AG04449 (cell line): ENCODE results near the gene LRRC9.
A peak's percentile ranks its signal among the peaks of the same experiment; 100 is the strongest.
"Not testable (repeated sequence)": the region's sequence is repeated elsewhere in the genome, so short reads cannot be mapped to it uniquely, and the experiment has no call there.

ENCODE experiments used
- CTCF ChIA-PET: fragments of 350-600 bp; formaldehyde crosslinking; extraction: SDS; loops from one replicate; lab custom pipeline; 2021; ENCODE audit warnings: antibody characterized with exemption; lab: Yijun Ruan, JAX
- POLR2A ChIA-PET: fragments of 400-600, 350-600 bp; formaldehyde crosslinking; extraction: SDS; loops from one replicate; lab custom pipeline; 2020; ENCODE audit warnings: antibody characterized with exemption, inconsistent platforms; lab: Yijun Ruan, JAX
- DNase-seq: peaks from one replicate; pipeline ENCODE4 v3.0.0-alpha.2; 2010; ENCODE audit warnings: low read depth, low spot score
- H3K4me3 ChIP-seq: 2 replicates; pipeline ENCODE4 v1.5.1; 2011; ENCODE audit warnings: low read depth, mild to moderate bottlenecking, control low read depth, low read length
- TF ChIP-seq, protein P1 (sequence below): IDR thresholded peaks from one replicate; pipeline ENCODE4 v1.5.1; 2011; ENCODE audit warnings: mild to moderate bottlenecking, moderate library complexity, low read length, control low read depth, inconsistent platforms; ENCODE audit not compliant: insufficient read depth; ENCODE audit errors: missing control alignments

The LRRC9 gene

GRCh38 chr14:60093606-60094005, 173.7 kb downstream of the LRRC9 start:
- DNase-seq, result no peak
- CTCF ChIA-PET, result interaction anchor here (1.2 to 3.4 kb wide), 2 partner anchors 72 to 90 kb away, joined by 3 to 11 read pairs; no protein-coding TSS in a partner anchor
- peak overlapping the region; percentile 92 for H3K4me3 ChIP-seq
- POLR2A ChIA-PET, result no interaction called here
- TF ChIP-seq, protein P1, sequence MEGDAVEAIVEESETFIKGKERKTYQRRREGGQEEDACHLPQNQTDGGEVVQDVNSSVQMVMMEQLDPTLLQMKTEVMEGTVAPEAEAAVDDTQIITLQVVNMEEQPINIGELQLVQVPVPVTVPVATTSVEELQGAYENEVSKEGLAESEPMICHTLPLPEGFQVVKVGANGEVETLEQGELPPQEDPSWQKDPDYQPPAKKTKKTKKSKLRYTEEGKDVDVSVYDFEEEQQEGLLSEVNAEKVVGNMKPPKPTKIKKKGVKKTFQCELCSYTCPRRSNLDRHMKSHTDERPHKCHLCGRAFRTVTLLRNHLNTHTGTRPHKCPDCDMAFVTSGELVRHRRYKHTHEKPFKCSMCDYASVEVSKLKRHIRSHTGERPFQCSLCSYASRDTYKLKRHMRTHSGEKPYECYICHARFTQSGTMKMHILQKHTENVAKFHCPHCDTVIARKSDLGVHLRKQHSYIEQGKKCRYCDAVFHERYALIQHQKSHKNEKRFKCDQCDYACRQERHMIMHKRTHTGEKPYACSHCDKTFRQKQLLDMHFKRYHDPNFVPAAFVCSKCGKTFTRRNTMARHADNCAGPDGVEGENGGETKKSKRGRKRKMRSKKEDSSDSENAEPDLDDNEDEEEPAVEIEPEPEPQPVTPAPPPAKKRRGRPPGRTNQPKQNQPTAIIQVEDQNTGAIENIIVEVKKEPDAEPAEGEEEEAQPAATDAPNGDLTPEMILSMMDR, result no peak

DNA sequence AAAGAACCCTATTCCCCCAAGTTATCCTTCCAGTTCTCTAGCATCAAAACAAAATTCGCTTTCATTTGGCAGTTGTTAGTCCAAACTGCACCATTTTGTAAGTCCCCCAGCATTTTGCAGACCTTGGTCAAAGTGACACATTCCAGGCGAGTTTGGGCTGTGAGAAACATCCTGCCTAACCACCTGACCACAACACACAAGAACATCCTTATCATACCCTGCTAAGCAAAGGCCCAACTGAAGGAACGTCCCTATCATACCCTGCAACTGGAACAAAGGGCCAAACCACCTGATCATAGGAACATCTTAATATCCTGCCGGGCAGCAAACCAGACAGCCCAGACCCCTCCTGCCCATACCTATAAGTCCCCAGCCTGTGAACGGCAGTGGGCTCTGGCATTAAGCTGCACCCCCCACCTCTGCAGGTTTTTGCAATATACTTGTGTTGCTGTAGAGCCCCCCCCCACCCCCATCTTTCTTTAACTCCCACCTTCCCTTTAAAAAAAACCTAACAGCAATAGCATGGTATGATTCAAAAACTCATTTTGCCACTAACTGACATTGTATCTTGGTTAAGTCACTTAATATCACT, 174.5 kb downstream of the LRRC9 start:
- DNase-seq, result no peak
- ChIA-PET CTCF (no interaction called here), POLR2A (no interaction called here)
- H3K4me3 ChIP-seq, result peak overlapping the region; percentile 23
- TF ChIP-seq, protein P1, result no peak

DNA sequence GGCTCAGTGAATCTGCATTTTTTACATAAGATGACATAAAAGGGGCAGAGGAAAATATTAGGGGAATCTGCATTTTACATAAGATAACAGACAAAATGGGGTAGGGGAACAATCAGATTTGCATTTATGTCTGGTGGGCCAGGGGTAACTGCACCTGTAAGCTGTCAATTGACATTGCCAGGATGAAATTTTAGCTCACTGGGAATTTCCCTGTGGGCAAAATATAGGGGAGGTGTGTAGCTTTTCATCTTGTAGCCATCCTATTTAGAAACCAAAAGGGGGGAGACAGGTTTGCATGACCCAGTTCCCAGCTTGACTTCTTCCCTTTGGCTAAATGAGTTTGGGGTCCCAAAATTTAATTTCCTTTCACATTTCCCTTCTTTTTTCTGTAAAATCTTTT, 175.3 kb downstream of the LRRC9 start:
- H3K4me3 ChIP-seq, result no peak overlapping the region
- ChIA-PET CTCF (interaction anchor here (1.7 kb wide), 1 partner anchor 75 kb away, joined by 3 read pairs; no protein-coding TSS in a partner anchor), POLR2A (no interaction called here)
- DNase-seq, result no peak
- TF ChIP-seq, protein P1, result no peak

GRCh38 chr14:60095781-60096450, 176.0 kb downstream of the LRRC9 start:
- TF ChIP-seq, protein P1, result no peak
- DNase-seq, result no peak
- POLR2A ChIA-PET, result no interaction called here
- no peak overlapping the region for H3K4me3 ChIP-seq
- CTCF ChIA-PET, result interaction anchor here (1.7 kb wide), 1 partner anchor 75 kb away, joined by 3 read pairs; no protein-coding TSS in a partner anchor

- ChIA-PET POLR2A (no interaction called here), CTCF (no interaction called here)
- H3K4me3 ChIP-seq, result no peak overlapping the region
- DNase-seq, result no peak
- TF ChIP-seq, protein P1, result no peak
These were observed 178.0 kb downstream of the LRRC9 start for GRCh38 chr14:60097974-60098373.

DNA sequence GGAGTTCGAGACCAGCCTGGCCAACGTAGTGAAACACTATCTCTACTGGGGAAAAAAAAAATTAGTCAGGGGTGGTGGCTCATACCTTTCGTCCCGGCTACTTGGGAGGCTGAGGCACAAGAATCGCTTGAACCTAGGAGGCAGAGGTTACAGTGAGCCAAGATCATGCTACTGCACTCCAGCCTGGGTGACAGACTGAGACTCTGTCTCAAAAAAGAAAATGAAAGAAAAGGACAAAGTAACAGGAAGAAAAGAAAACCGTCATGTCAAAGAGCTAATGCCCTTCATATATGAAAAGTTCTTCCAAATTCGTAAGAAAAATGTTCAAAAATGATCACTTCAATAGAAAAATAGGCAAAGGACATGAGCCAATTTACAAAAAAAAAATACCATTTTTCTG, 179.9 kb downstream of the LRRC9 start:
- CTCF ChIA-PET, result interaction anchor here (1.0 to 1.6 kb wide), 2 partner anchors 8 to 84 kb away, joined by 3 read pairs; partner anchors contain the start of gene PCNX4
- POLR2A ChIA-PET, H3K4me3 ChIP-seq, DNase-seq: not testable (repeated sequence)

GRCh38 chr14:60101786-60102185, 181.8 kb downstream of the LRRC9 start:
- ChIA-PET POLR2A (no interaction called here), CTCF (no interaction called here)
- TF ChIP-seq, protein P1, result no peak
- no peak for DNase-seq
- H3K4me3 ChIP-seq, result no peak overlapping the region
